Ovary (tissue), 3 donors: ENCODE measurements around the gene BCL6B.

Experiments
- CTCF ChIP-seq, 3 donors: fragments of 450-650 bp in 2 of 3; fragments of 200-600 bp in 1 of 3; IDR thresholded peaks; one replicate each; pipeline versions ENCODE4 v1.5.1 to v1.8.0; 2016 to 2022; ENCODE audit warnings: antibody characterized with exemption in 3 of 3, mild to moderate bottlenecking in 1 of 3
- POLR2A ChIP-seq: fragments of 450-650 bp; IDR thresholded peaks from one replicate; pipeline ENCODE4 v1.6.1; 2017; ENCODE audit warnings: antibody characterized with exemption, mild to moderate bottlenecking, moderate library complexity
- donor health status: DM: no; HTN: no; CAD: no.

- TF ChIP-seq POLR2A = no peak
- TF ChIP-seq CTCF (IDR thresholded peaks at IDR 0.05) = no peak
These were observed 20.8 kb downstream of the BCL6B start, which contains the start of gene SLC16A11 for GRCh38 chr17:7043497-7044198.
